HepG2 (cell line): ENCODE results near the gene HADH. TPM values are rescaled to one million over a fixed set of nuclear protein-coding genes. Genes with fewer than 3 reads are reported as not detected.

Source experiments
- ARID3A ChIP-seq: IDR thresholded peaks from 2 replicates; pipeline ENCODE4 v1.6.1; 2012; ENCODE audit warnings: low read depth, low read length, improper control_type of control experiment
- BORCS8-MEF2B ChIP-seq: sonication (generic); formaldehyde crosslinking; IDR thresholded peaks from 2 replicates; pipeline ENCODE4 v1.8.0; 2022; ENCODE audit warnings: mild to moderate bottlenecking, missing genetic modification reagents
- CCAR2 ChIP-seq: fragments of 200-400 bp; formaldehyde crosslinking; optimal IDR thresholded peaks from 2 replicates; pipeline ENCODE3; 2018; ENCODE audit warnings: low read depth, mild to moderate bottlenecking, low read length, moderate library complexity
- CEBPG ChIP-seq: IDR thresholded peaks from 2 replicates; pipeline ENCODE4 v1.6.1; 2016
- DMAP1 ChIP-seq: IDR thresholded peaks from 2 replicates; pipeline ENCODE4 v1.6.1; 2016
- ELF3 ChIP-seq: IDR thresholded peaks from 2 replicates; pipeline ENCODE4 v1.6.1; 2016; ENCODE audit warnings: missing genetic modification reagents, missing compliant biosample characterization
- GATA4 ChIP-seq: sonication (generic); IDR thresholded peaks from 2 replicates; pipeline ENCODE4 v1.6.1; 2016; ENCODE audit warnings: antibody characterized with exemption, low read depth, borderline replicate concordance
- HHEX ChIP-seq: IDR thresholded peaks from 2 replicates; pipeline ENCODE4 v1.6.1; 2016; ENCODE audit warnings: control low read depth
- ISX ChIP-seq: sonication (generic); formaldehyde crosslinking; conservative IDR thresholded peaks from 2 replicates; pipeline ENCODE4 v1.5.0; 2020; ENCODE audit warnings: missing genetic modification reagents
- JDP2 ChIP-seq: sonication (generic); formaldehyde crosslinking; IDR thresholded peaks from 2 replicates; pipeline ENCODE4 v1.8.1; 2022; ENCODE audit warnings: missing genetic modification reagents, borderline replicate concordance
- KDM3A ChIP-seq: IDR thresholded peaks from 2 replicates; pipeline ENCODE4 v1.6.1; 2018; ENCODE audit warnings: low read depth, missing compliant biosample characterization
- KMT2A ChIP-seq: sonication (generic); formaldehyde crosslinking; IDR thresholded peaks from 2 replicates; pipeline ENCODE4 v1.4.0; 2020; ENCODE audit warnings: missing genetic modification reagents
- NAIF1 ChIP-seq: sonication (generic); formaldehyde crosslinking; IDR thresholded peaks from 2 replicates; pipeline ENCODE4 v1.5.0; 2020; ENCODE audit warnings: mild to moderate bottlenecking, missing genetic modification reagents, borderline replicate concordance
- NFIB ChIP-seq: sonication (generic); formaldehyde crosslinking; IDR thresholded peaks from 2 replicates; pipeline ENCODE4 v1.9.0; 2021; ENCODE audit warnings: missing genetic modification reagents, mild to moderate bottlenecking, borderline replicate concordance
- RBM39 ChIP-seq: fragments of 200-400 bp; formaldehyde crosslinking; IDR thresholded peaks from one replicate; pipeline ENCODE4 v1.6.1; 2018; ENCODE audit warnings: antibody characterized with exemption, mild to moderate bottlenecking, low read depth, low read length; ENCODE audit not compliant: poor library complexity, severe bottlenecking
- TP53 ChIP-seq: sonication (generic); formaldehyde crosslinking; conservative IDR thresholded peaks from 2 replicates; pipeline ENCODE4 v1.4.0; 2020; ENCODE audit warnings: missing genetic modification reagents
- ZBTB20 ChIP-seq: sonication (generic); formaldehyde crosslinking; IDR thresholded peaks from 2 replicates; pipeline ENCODE4 v1.8.1; 2023; ENCODE audit warnings: missing genetic modification reagents, low read depth, mild to moderate bottlenecking, borderline replicate concordance
- ZBTB4 ChIP-seq: sonication (generic); formaldehyde crosslinking; IDR thresholded peaks from 2 replicates; pipeline ENCODE4 v1.4.0; 2020; ENCODE audit warnings: missing genetic modification reagents, mild to moderate bottlenecking, borderline replicate concordance
- ZNF232 ChIP-seq: sonication (generic); formaldehyde crosslinking; IDR thresholded peaks from 2 replicates; pipeline ENCODE4 v1.4.0; 2020; ENCODE audit warnings: missing genetic modification reagents, borderline replicate concordance
- ZNF292 ChIP-seq: sonication (generic); formaldehyde crosslinking; IDR thresholded peaks from 2 replicates; pipeline ENCODE4 v1.8.1; 2022; ENCODE audit warnings: mild to moderate bottlenecking, low read depth, missing genetic modification reagents, borderline replicate concordance
- ZNF414 ChIP-seq: sonication (generic); formaldehyde crosslinking; IDR thresholded peaks from 2 replicates; pipeline ENCODE4 v1.5.0; 2020; ENCODE audit warnings: missing genetic modification reagents
- ZNF7 ChIP-seq: IDR thresholded peaks from 2 replicates; pipeline ENCODE4 v1.6.1; 2016; ENCODE audit warnings: missing biosample characterization, missing genetic modification reagents
- ZNF746 ChIP-seq: sonication (generic); formaldehyde crosslinking; IDR thresholded peaks from 2 replicates; pipeline ENCODE4 v1.8.0; 2022; ENCODE audit warnings: mild to moderate bottlenecking, missing genetic modification reagents
- ZNF749 ChIP-seq: sonication (generic); formaldehyde crosslinking; IDR thresholded peaks from 2 replicates; pipeline ENCODE4 v1.8.0; 2022; ENCODE audit warnings: mild to moderate bottlenecking, missing genetic modification reagents, moderate library complexity, borderline replicate concordance
- ZNF766 ChIP-seq: sonication (generic); formaldehyde crosslinking; IDR thresholded peaks from 2 replicates; pipeline ENCODE4 v1.5.0; 2020; ENCODE audit warnings: missing genetic modification reagents, borderline replicate concordance
- ZNF788 ChIP-seq: sonication (generic); formaldehyde crosslinking; IDR thresholded peaks from 2 replicates; pipeline ENCODE4 v1.5.0; 2020; ENCODE audit warnings: mild to moderate bottlenecking, missing genetic modification reagents, borderline replicate concordance
- polyA plus RNA-seq, 8 experiments: library from polyadenylated mRNA; depleted of rRNA in 3 of 8; stranded (reverse) in 7 of 8; unstranded in 1 of 8; fragments of >200 nt; fragmentation: Illumina TruSeq in 4 of 8; extraction: Trizol in 4 of 8; gene quantifications; 2 replicates each; pipeline versions ENCODE4 v1.2.1 to v1.2.3, GENCODE V29; 2011 to 2016; ENCODE audit warnings: low read depth in 4 of 8, missing spikeins in 1 of 8, mixed read lengths in 1 of 8; ENCODE audit not compliant: insufficient read depth in 1 of 8
- total RNA-seq, 5 experiments: library from RNA; depleted of rRNA; stranded (reverse); fragments of >200 nt; fragmentation: Illumina TruSeq; extraction: Trizol; gene quantifications; 2 replicates each; pipeline ENCODE4 v1.2.3, GENCODE V29; 2016; ENCODE audit warnings: low read depth in 1 of 5

Gene HADH
- total and polyA plus RNA-seq, 2 of the 13 experiments (the other 11 are each of a cell fraction or from before 2014, with no cell fraction given) = 29.6 to 33.9 TPM

GRCh38 chr4:107989537-107990386 lies at the start of gene HADH (continued):
- TF ChIP-seq ZNF292 (CRISPR knock-in tag) = peak; percentile 79; the same call in 1 of the 2 replicates
- no peak for TF ChIP-seq NFIB (CRISPR knock-in tag)
- no peak for TF ChIP-seq ZNF232 (CRISPR knock-in tag)
- peak; percentile 20; the same call in 1 of the 2 replicates for TF ChIP-seq DMAP1
- peak; percentile 84; the same call in 1 of the 2 replicates for TF ChIP-seq ZNF749 (CRISPR knock-in tag)
- no peak for TF ChIP-seq GATA4
- TF ChIP-seq ZNF788 = no peak; the same call in 1 of the 2 replicates
- peak; percentile 59; the same call in 1 of the 2 replicates for TF ChIP-seq ZNF746 (CRISPR knock-in tag)
- TF ChIP-seq KMT2A (CRISPR knock-in tag) = peak; percentile 80
- TF ChIP-seq ZBTB4 = no peak
- TF ChIP-seq KDM3A (CRISPR knock-in tag) = no peak
- no peak; the same call in 1 of the 2 replicates for TF ChIP-seq ISX
- TF ChIP-seq HHEX (CRISPR knock-in tag) = no peak
- TF ChIP-seq NAIF1 (CRISPR knock-in tag) = no peak
- TF ChIP-seq ZBTB20 = no peak
- no peak for TF ChIP-seq ZNF7 (CRISPR knock-in tag)
- TF ChIP-seq ARID3A = no peak
- TF ChIP-seq ELF3 (CRISPR knock-in tag) = peak; percentile 24; the same call in 1 of the 2 replicates
- TF ChIP-seq TP53 (CRISPR knock-in tag) = no peak; the same call in 1 of the 2 replicates
- TF ChIP-seq JDP2 (CRISPR knock-in tag) = no peak; the same call in 1 of the 2 replicates
- peak; percentile 89 for TF ChIP-seq BORCS8-MEF2B
- TF ChIP-seq RBM39 = no peak
- peak; percentile 70; the same call in 1 of the 2 replicates for TF ChIP-seq ZNF414 (CRISPR knock-in tag)
- TF ChIP-seq CEBPG (CRISPR knock-in tag) = no peak
- TF ChIP-seq ZNF766 = no peak
- TF ChIP-seq CCAR2 = no peak
